Vagina (tissue), 2 donors: ENCODE data around the gene PCARE.

Experiments
- POLR2A ChIP-seq, 2 donors: fragments of 450-650 bp; IDR thresholded peaks; one replicate each; pipeline ENCODE4 v1.6.1; 2017; ENCODE audit warnings: antibody characterized with exemption in 2 of 2, mild to moderate bottlenecking in 2 of 2, moderate library complexity in 2 of 2
- TF ChIP-seq, protein P1 (sequence below), 3 experiments: fragments of 450-650 bp in 2 of 3; fragments of 200-600 bp in 1 of 3; sonication (generic) in 1 of 3; IDR thresholded peaks; one replicate each; pipeline ENCODE4 v1.5.1; 2017 to 2019; ENCODE audit warnings: antibody characterized with exemption in 3 of 3, mild to moderate bottlenecking in 2 of 3, moderate library complexity in 2 of 3

- TF ChIP-seq, protein P1, sequence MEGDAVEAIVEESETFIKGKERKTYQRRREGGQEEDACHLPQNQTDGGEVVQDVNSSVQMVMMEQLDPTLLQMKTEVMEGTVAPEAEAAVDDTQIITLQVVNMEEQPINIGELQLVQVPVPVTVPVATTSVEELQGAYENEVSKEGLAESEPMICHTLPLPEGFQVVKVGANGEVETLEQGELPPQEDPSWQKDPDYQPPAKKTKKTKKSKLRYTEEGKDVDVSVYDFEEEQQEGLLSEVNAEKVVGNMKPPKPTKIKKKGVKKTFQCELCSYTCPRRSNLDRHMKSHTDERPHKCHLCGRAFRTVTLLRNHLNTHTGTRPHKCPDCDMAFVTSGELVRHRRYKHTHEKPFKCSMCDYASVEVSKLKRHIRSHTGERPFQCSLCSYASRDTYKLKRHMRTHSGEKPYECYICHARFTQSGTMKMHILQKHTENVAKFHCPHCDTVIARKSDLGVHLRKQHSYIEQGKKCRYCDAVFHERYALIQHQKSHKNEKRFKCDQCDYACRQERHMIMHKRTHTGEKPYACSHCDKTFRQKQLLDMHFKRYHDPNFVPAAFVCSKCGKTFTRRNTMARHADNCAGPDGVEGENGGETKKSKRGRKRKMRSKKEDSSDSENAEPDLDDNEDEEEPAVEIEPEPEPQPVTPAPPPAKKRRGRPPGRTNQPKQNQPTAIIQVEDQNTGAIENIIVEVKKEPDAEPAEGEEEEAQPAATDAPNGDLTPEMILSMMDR (IDR thresholded peaks at IDR 0.05), result no peak
- TF ChIP-seq POLR2A (IDR thresholded peaks at IDR 0.05), result no peak
Measured at GRCh38 chr2:29112379-29112778, 38.1 kb upstream of the PCARE start.
